ENCODE results near the gene COPZ2.

DNA sequence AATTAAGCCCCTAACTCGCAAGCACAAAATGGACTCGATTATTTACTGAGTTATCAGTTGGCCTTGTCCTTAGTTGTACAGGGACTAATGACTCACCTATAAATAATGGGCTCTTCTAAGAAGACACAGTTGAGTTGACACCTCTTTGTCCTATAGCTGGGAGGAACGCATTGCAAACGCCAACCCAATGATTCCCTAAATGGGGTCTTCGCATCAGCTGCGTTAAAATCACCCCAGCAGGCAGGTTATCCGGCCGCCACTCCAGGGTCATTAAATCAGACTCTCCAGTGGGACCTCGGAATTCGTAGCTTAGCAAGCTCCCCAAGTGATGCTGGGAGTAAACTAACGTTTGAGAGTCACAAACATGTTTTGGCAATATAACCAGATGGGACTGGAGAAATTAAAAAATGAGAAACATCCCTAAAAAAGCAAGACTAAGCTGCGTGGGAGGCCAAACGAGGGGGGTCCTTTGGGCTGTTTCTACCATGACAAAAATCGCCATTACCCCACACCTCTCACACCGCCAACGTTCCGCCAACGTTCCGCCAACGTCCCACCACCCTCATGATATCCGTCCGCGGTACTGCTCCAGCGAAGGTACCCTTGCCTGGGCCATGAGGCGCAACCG lies 9.6 kb upstream of the COPZ2 start:
- TF ChIP-seq BCL11A (tag by site-specific recombination; IDR thresholded peaks at IDR 0.05; ENCODE audit: low read depth): no peak
- no peak for TF ChIP-seq KLF16 (tag by site-specific recombination; IDR thresholded peaks at IDR 0.05)
- TF ChIP-seq ZNF302 (tag by site-specific recombination; IDR thresholded peaks at IDR 0.05; ENCODE audit: low read depth): no peak
